Trophoblast cell (in vitro differentiated cells and primary cell): ENCODE data around the gene FADD.

Experiments
- DNase-seq, 2 donors: peaks; one replicate each; pipeline ENCODE4 v3.0.0-alpha.2; 2016
- H2AFZ ChIP-seq: 2 replicates; pipeline ENCODE4 v1.6.1; 2013; ENCODE audit warnings: low read length, moderate library complexity, mild to moderate bottlenecking; ENCODE audit not compliant: insufficient read depth, poor library complexity
- H2AK5ac ChIP-seq: 2 replicates; pipeline ENCODE4 v1.6.1; 2013; ENCODE audit warnings: mild to moderate bottlenecking, low read length
- H2BK120ac ChIP-seq: 2 replicates; pipeline ENCODE4 v1.6.1; 2013; ENCODE audit warnings: low read length, mild to moderate bottlenecking, moderate library complexity; ENCODE audit not compliant: insufficient read depth, poor library complexity
- H2BK12ac ChIP-seq: 2 replicates; pipeline ENCODE4 v1.6.1; 2013; ENCODE audit warnings: mild to moderate bottlenecking, low read length, moderate library complexity
- H2BK5ac ChIP-seq: 2 replicates; pipeline ENCODE4 v1.6.1; 2013; ENCODE audit warnings: low read length, low read depth, moderate library complexity, mild to moderate bottlenecking; ENCODE audit not compliant: poor library complexity
- H3K14ac ChIP-seq: 2 replicates; pipeline ENCODE4 v1.6.1; 2013; ENCODE audit warnings: mild to moderate bottlenecking, low read length
- H3K18ac ChIP-seq: 2 replicates; pipeline ENCODE4 v1.6.1; 2013; ENCODE audit warnings: mild to moderate bottlenecking, low read length
- H3K23ac ChIP-seq: 2 replicates; pipeline ENCODE4 v1.6.1; 2013; ENCODE audit warnings: low read length
- H3K27ac ChIP-seq: 2 replicates; pipeline ENCODE4 v1.5.1; 2013; ENCODE audit warnings: low read depth, mild to moderate bottlenecking, inconsistent platforms, low read length, moderate library complexity
- H3K27me3 ChIP-seq: 2 replicates; pipeline ENCODE4 v1.6.1; 2013; ENCODE audit warnings: inconsistent platforms, mild to moderate bottlenecking, low read length, moderate library complexity; ENCODE audit not compliant: insufficient read depth
- H3K36me3 ChIP-seq, 2 experiments: 1 replicate in 1 of 2; 2 replicates in 1 of 2; pipeline ENCODE4 v1.6.1; 2013; ENCODE audit warnings: low read length in 2 of 2, mild to moderate bottlenecking in 2 of 2, moderate library complexity in 1 of 2; ENCODE audit not compliant: insufficient read depth in 2 of 2, control insufficient read depth in 1 of 2
- H3K4ac ChIP-seq: 2 replicates; pipeline ENCODE4 v1.6.1; 2013; ENCODE audit warnings: low read depth, mild to moderate bottlenecking, low read length, moderate library complexity
- H3K4me1 ChIP-seq, 2 experiments: 1 replicate in 1 of 2; 2 replicates in 1 of 2; pipeline ENCODE4 v1.6.1; 2013; ENCODE audit warnings: low read length in 2 of 2, mild to moderate bottlenecking in 2 of 2, moderate library complexity in 1 of 2; ENCODE audit not compliant: insufficient read depth in 2 of 2, control insufficient read depth in 1 of 2
- H3K4me2 ChIP-seq: 2 replicates; pipeline ENCODE4 v1.6.1; 2013; ENCODE audit warnings: inconsistent platforms, mild to moderate bottlenecking, low read length, moderate library complexity
- H3K4me3 ChIP-seq: 2 replicates; pipeline ENCODE4 v1.5.1; 2013; ENCODE audit warnings: mild to moderate bottlenecking, low read depth, low read length, inconsistent platforms
- H3K79me1 ChIP-seq: one replicate; pipeline ENCODE4 v1.6.1; 2013; ENCODE audit warnings: low read length
- H3K79me2 ChIP-seq: 2 replicates; pipeline ENCODE4 v1.6.1; 2013; ENCODE audit warnings: low read length, mild to moderate bottlenecking; ENCODE audit not compliant: control insufficient read depth, insufficient read depth, poor library complexity
- H3K9ac ChIP-seq: 2 replicates; pipeline ENCODE4 v1.6.1; 2013; ENCODE audit warnings: mild to moderate bottlenecking, low read length
- H3K9me3 ChIP-seq: 2 replicates; pipeline ENCODE4 v1.6.1; 2013; ENCODE audit warnings: low read depth, mild to moderate bottlenecking, control low read depth, inconsistent platforms, low read length; ENCODE audit not compliant: insufficient read depth
- H4K12ac ChIP-seq: 2 replicates; pipeline ENCODE4 v1.6.1; 2013; ENCODE audit warnings: low read depth, mild to moderate bottlenecking, low read length, moderate library complexity
- H4K8ac ChIP-seq: 2 replicates; pipeline ENCODE4 v1.6.1; 2013; ENCODE audit warnings: low read depth, mild to moderate bottlenecking, low read length, moderate library complexity
- H4K91ac ChIP-seq: one replicate; pipeline ENCODE4 v1.6.1; 2013; ENCODE audit warnings: low read depth, mild to moderate bottlenecking, low read length, moderate library complexity
- WGBS: extraction: QIAGEN DNeasy Blood & Tissue Kit; methylation state at CpG from one replicate; pipeline ENCODE4 v1.1.7; 2013; ENCODE audit warnings: missing lambda C conversion rate; ENCODE audit not compliant: insufficient read length, insufficient coverage; ENCODE audit errors: extremely low coverage; 5-methylcytosine and 5-hydroxymethylcytosine counted together

The FADD gene

GRCh38 chr11:70233034-70233433 is 29.9 kb downstream of the FADD start:
- no peak overlapping the region for H2AFZ ChIP-seq
- no peak overlapping the region for H3K18ac ChIP-seq
- no peaks in the 10 kb centered on the region for H3K79me1 ChIP-seq
- H3K4ac ChIP-seq: no peak overlapping the region
- no peaks in the 10 kb centered on the region for H3K36me3 ChIP-seq
- H4K8ac ChIP-seq: no peak overlapping the region
- H2AK5ac ChIP-seq: no peak overlapping the region
- H3K4me3 ChIP-seq: no peak overlapping the region
- H3K4me2 ChIP-seq: no peak overlapping the region
- no peak overlapping the region for H3K27ac ChIP-seq
- no peak overlapping the region for H3K9ac ChIP-seq
- no peak overlapping the region for H4K91ac ChIP-seq
- H2BK120ac ChIP-seq: no peak overlapping the region
- no peak overlapping the region for H3K23ac ChIP-seq
- H3K4me1 ChIP-seq: no peaks in the 10 kb centered on the region
- no peak overlapping the region for H2BK12ac ChIP-seq
- no peak overlapping the region for H4K12ac ChIP-seq
- DNase-seq: no peak
- no peaks in the 10 kb centered on the region for H3K9me3 ChIP-seq
- H3K79me2 ChIP-seq: no peaks in the 10 kb centered on the region
- no peak overlapping the region for H3K14ac ChIP-seq
- H3K27me3 ChIP-seq: no peaks in the 10 kb centered on the region
- no peak overlapping the region for H2BK5ac ChIP-seq

GRCh38 chr11:70233511-70233934 is 30.4 kb downstream of the FADD start:
- no peaks in the 10 kb centered on the region for H3K9me3 ChIP-seq
- H4K12ac ChIP-seq: no peak overlapping the region
- no peaks in the 10 kb centered on the region for H3K79me2 ChIP-seq
- no peak overlapping the region for H2BK12ac ChIP-seq
- H3K14ac ChIP-seq: no peak overlapping the region
- no peak overlapping the region for H2BK120ac ChIP-seq
- no peak overlapping the region for H2AFZ ChIP-seq
- no peak overlapping the region for H4K8ac ChIP-seq
- H4K91ac ChIP-seq: no peak overlapping the region
- no CpG with 5 or more reads among the region's 11 CpGs for WGBS
- no peak overlapping the region for H2BK5ac ChIP-seq
- no peak overlapping the region for H3K18ac ChIP-seq
- H3K9ac ChIP-seq: no peak overlapping the region
- H3K23ac ChIP-seq: no peak overlapping the region
- no peaks in the 10 kb centered on the region for H3K4me1 ChIP-seq
- H3K4ac ChIP-seq: no peak overlapping the region
- H3K79me1 ChIP-seq: no peaks in the 10 kb centered on the region
- peak; percentile 90 to 94 for DNase-seq
- no peaks in the 10 kb centered on the region for H3K36me3 ChIP-seq
- H3K4me3 ChIP-seq: no peak overlapping the region
- H3K27ac ChIP-seq: no peak overlapping the region
- no peak overlapping the region for H2AK5ac ChIP-seq
- no peak overlapping the region for H3K4me2 ChIP-seq
- no peaks in the 10 kb centered on the region for H3K27me3 ChIP-seq

GRCh38 chr11:70233962-70234361 is 30.9 kb downstream of the FADD start:
- Histone ChIP-seq H4K91ac (no peak overlapping the region), H3K27me3 (no peaks in the 10 kb centered on the region)

GRCh38 chr11:70240337-70240736 is 37.2 kb downstream of the FADD start:
- H4K91ac ChIP-seq: no peak overlapping the region
- H3K18ac ChIP-seq: no peak overlapping the region
- no peak overlapping the region for H3K23ac ChIP-seq
- no peaks in the 10 kb centered on the region for H3K27me3 ChIP-seq
- no peak overlapping the region for H3K14ac ChIP-seq
- H3K4ac ChIP-seq: no peak overlapping the region
- no peaks in the 10 kb centered on the region for H3K36me3 ChIP-seq
- WGBS: no CpG with 5 or more reads among the region's 16 CpGs
- no peak overlapping the region for H2BK5ac ChIP-seq
- H4K12ac ChIP-seq: no peak overlapping the region
- no peak overlapping the region for H2BK12ac ChIP-seq
- no peaks in the 10 kb centered on the region for H3K79me2 ChIP-seq
- peaks cover 3% of the 10 kb centered on the region for H3K79me1 ChIP-seq
- H3K27ac ChIP-seq: no peak overlapping the region
- DNase-seq: no peak
- H3K9ac ChIP-seq: no peak overlapping the region
- no peak overlapping the region for H2AK5ac ChIP-seq
- no peak overlapping the region for H2BK120ac ChIP-seq
- H3K4me2 ChIP-seq: no peak overlapping the region
- no peak overlapping the region for H2AFZ ChIP-seq
- H3K4me1 ChIP-seq: peaks cover 3 to 16% of the 10 kb centered on the region in 2 experiments
- H3K9me3 ChIP-seq: no peaks in the 10 kb centered on the region
- no peak overlapping the region for H3K4me3 ChIP-seq
- H4K8ac ChIP-seq: no peak overlapping the region

More at GRCh38 chr11:70233962-70234361, 30.9 kb downstream of the FADD start:
- Histone ChIP-seq H3K27ac (no peak overlapping the region), H3K14ac (no peak overlapping the region), H3K4ac (no peak overlapping the region), H2BK12ac (no peak overlapping the region), H3K9ac (no peak overlapping the region), H3K79me1 (no peaks in the 10 kb centered on the region), H2AK5ac (no peak overlapping the region), H2AFZ (no peak overlapping the region), H3K23ac (no peak overlapping the region), H3K18ac (no peak overlapping the region), H3K79me2 (no peaks in the 10 kb centered on the region), H4K12ac (no peak overlapping the region), H3K4me2 (no peak overlapping the region), H4K8ac (no peak overlapping the region), H2BK120ac (no peak overlapping the region), H3K9me3 (no peaks in the 10 kb centered on the region), H3K4me3 (no peak overlapping the region), H3K4me1 (no peaks in the 10 kb centered on the region), H3K36me3 (no peaks in the 10 kb centered on the region), H2BK5ac (no peak overlapping the region)
- no CpG with 5 or more reads among the region's 9 CpGs for WGBS
- no peak for DNase-seq
